Measurements from ENCODE around the gene POTEI. TPM values are rescaled to one million over a fixed set of nuclear protein-coding genes. Genes with fewer than 3 reads are reported as not detected.

The POTEI gene
- total RNA-seq, 1 donor = under 0.01 TPM

Other genes with a start within 250 kb of the POTEI start
- gene IMP4, start 166.4 kb downstream of the POTEI start, total RNA-seq = 55.6 TPM
- gene PTPN18, start 153.3 kb downstream of the POTEI start, total RNA-seq = 68.2 TPM
- not detected for gene CFC1B, start 11.9 kb upstream of the POTEI start, total RNA-seq
- not detected for gene CFC1, start 90.2 kb upstream of the POTEI start, total RNA-seq
- gene POTEJ, start 102.1 kb upstream of the POTEI start, total RNA-seq = not detected
- gene GPR148, start 219.7 kb upstream of the POTEI start, total RNA-seq = not detected
- not detected for gene AMER3, start 246.2 kb upstream of the POTEI start, total RNA-seq

All from mononuclear cell (primary cell).